NB4 (cell line): ENCODE results near the gene TMEM132C.

ENCODE experiments used
- MYC ChIP-seq: IDR thresholded peaks from 2 replicates; pipeline ENCODE4 v1.6.1; 2011; ENCODE audit warnings: low read depth, low read length
- POLR2A ChIP-seq: IDR thresholded peaks from 2 replicates; pipeline ENCODE4 v1.6.1; 2011; ENCODE audit warnings: mild to moderate bottlenecking; ENCODE audit not compliant: insufficient read length; ENCODE audit errors: extremely low read depth
- TF ChIP-seq, protein P1 (sequence below): IDR thresholded peaks from one replicate; pipeline ENCODE4 v1.5.1; 2012; ENCODE audit warnings: low read depth, low read length

DNA sequence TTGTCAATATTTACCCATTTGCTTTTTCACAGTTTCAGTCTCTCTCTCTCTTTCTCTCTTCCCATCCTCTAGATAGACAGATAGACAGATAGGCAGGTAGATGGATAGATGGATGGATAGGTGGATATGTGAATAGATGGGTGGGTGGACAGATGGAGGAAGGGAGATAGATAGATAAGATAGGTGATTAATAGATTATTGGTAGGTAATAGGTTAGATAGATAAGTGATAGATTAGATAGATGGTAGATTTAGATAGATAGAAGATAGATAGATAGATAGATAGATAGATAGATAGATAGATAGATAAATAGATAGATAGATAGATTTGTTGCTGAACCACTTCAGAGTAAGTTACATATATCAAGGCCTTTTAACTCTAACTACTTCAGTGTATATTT, 408.6 kb downstream of the TMEM132C start:
- TF ChIP-seq POLR2A (no peak), MYC (no peak)
- TF ChIP-seq, protein P1, sequence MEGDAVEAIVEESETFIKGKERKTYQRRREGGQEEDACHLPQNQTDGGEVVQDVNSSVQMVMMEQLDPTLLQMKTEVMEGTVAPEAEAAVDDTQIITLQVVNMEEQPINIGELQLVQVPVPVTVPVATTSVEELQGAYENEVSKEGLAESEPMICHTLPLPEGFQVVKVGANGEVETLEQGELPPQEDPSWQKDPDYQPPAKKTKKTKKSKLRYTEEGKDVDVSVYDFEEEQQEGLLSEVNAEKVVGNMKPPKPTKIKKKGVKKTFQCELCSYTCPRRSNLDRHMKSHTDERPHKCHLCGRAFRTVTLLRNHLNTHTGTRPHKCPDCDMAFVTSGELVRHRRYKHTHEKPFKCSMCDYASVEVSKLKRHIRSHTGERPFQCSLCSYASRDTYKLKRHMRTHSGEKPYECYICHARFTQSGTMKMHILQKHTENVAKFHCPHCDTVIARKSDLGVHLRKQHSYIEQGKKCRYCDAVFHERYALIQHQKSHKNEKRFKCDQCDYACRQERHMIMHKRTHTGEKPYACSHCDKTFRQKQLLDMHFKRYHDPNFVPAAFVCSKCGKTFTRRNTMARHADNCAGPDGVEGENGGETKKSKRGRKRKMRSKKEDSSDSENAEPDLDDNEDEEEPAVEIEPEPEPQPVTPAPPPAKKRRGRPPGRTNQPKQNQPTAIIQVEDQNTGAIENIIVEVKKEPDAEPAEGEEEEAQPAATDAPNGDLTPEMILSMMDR = no peak
